Stimulated activated effector memory CD8-positive, alpha-beta T cell treated with anti-CD3 and anti-CD28 coated beads, Interleukin-12 subunit alpha, Interleukin-12 subunit beta, amount 100 ng/mL, for 72 hours (primary cell): ENCODE results near the gene CDH16.

Source experiments
- ATAC-seq: fragments of 150-1000 bp; cut with Tn5 transposase; 2 replicates; pipeline ENCODE4 v1.10.0; 2021
- DNase-seq, 2 donors: peaks; one replicate each; pipeline ENCODE4 v3.0.0; 2021 to 2022; ENCODE audit warnings: low spot score in 2 of 2
- H3K27ac Mint-ChIP-seq: one replicate; pipeline ENCODE4 v1.8.0; 2022; ENCODE audit warnings: mild to moderate bottlenecking, mixed read lengths
- H3K36me3 Mint-ChIP-seq: one replicate; pipeline ENCODE4 v1.8.0; 2022; ENCODE audit warnings: mild to moderate bottlenecking, mixed read lengths
- H3K4me1 Mint-ChIP-seq: one replicate; pipeline ENCODE4 v1.8.0; 2022; ENCODE audit warnings: mixed read lengths
- H3K4me3 Mint-ChIP-seq: one replicate; pipeline ENCODE4 v1.8.0; 2022; ENCODE audit warnings: mild to moderate bottlenecking, mixed read lengths
- H3K9me3 Mint-ChIP-seq: one replicate; pipeline ENCODE4 v1.8.0; 2022; ENCODE audit warnings: mixed read lengths

CDH16 gene

DNA sequence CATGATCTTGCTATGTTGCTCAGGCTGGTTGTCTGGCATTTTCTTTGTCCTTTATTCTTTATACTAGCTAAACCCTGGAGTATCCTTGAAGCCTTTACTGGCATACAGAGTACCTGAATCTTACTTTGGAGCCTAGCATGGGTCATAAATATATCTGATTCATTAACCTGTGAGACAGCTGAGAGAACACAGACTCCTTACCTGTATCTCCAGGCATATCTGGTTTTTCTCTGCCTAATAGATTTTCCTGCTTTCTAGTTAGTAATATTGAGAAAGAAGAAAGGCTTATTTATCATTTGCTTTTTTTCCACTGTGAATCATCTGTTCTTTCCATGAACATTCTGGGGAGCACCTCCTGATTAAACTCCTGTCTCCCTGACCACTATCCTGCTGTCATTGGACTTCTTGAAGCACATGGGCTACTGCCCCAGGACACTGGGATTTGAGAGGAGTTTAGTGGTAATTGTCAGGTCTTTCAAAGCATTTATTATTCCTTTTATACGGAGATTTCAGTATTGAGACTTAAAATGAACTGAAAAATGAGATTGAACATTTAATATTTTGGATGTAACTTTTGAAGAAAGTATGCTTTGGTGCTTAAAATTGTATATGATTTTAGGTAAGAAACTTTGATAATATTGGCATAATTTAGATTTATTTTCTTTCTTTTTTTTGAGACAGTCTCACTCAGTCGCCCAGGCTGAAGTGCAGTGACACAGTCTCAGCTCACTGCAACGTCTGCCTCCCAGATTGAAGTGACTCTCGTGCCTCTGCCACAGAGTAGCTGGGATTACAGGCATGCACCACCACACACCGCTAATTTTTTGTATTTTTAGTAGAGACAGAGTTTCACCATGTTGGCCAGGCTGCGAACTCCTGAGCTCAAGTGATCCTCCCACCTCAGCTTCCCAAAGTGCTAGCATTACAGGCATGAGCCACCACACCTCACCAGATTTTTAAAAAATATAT is 29.8 kb downstream of the CDH16 start:
- Mint-ChIP-seq H3K27ac (peak overlapping the region; percentile 71), H3K36me3 (peaks cover 89% of the 10 kb centered on the region), H3K9me3 (no peaks in the 10 kb centered on the region), H3K4me1 (peaks cover 44% of the 10 kb centered on the region), H3K4me3 (no peak overlapping the region)
- ATAC-seq (no peak), DNase-seq (no peak)

DNA sequence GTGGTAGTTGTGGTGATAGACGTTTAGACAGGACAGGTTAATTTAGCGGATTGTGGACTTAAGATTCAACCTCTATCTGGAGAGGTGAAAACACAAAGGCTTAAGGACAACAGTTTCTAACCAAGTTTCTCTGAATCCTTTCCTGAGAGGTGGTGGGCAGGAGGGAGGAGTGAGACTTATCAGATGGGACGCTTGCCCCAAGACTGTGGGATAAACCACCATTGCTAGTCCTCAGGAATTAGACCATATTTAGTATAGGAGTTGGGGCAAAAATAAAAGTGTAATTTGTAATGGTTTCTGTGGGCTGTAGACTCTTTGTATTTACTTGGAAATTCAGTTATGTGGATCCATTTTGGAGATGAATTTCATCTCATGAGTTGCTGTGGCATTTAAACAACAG is 31.8 kb downstream of the CDH16 start:
- H3K4me3 Mint-ChIP-seq = no peak overlapping the region
- no peak overlapping the region for H3K27ac Mint-ChIP-seq
- DNase-seq (no peak), ATAC-seq (no peak)
- peaks cover 98% of the 10 kb centered on the region for H3K36me3 Mint-ChIP-seq
- H3K9me3 Mint-ChIP-seq = no peaks in the 10 kb centered on the region
- peaks cover 44% of the 10 kb centered on the region for H3K4me1 Mint-ChIP-seq

DNA sequence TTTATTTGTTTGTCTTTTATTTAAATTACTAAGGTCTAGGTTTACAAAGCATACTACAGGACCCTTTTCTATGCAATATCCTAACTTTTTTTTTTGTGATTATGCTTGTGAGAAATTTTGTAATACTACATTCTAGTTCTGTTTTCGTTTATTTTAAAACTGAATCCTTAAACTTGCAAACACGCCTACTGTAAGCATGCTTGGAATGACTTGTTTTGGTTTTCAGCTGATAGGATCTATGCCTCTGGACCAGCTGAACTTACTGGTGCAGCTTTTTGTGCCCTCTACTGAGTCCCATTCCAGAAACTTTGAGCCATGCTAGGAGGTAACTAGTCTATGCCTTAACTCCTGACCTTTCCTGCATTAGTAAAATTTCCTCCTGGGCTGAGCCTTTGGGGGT is 32.4 kb downstream of the CDH16 start:
- ATAC-seq (no peak), DNase-seq (no peak)
- no peaks in the 10 kb centered on the region for H3K9me3 Mint-ChIP-seq
- no peak overlapping the region for H3K27ac Mint-ChIP-seq
- no peak overlapping the region for H3K4me3 Mint-ChIP-seq
- H3K36me3 Mint-ChIP-seq = peaks cover 94% of the 10 kb centered on the region
- peaks cover 44% of the 10 kb centered on the region for H3K4me1 Mint-ChIP-seq

DNA sequence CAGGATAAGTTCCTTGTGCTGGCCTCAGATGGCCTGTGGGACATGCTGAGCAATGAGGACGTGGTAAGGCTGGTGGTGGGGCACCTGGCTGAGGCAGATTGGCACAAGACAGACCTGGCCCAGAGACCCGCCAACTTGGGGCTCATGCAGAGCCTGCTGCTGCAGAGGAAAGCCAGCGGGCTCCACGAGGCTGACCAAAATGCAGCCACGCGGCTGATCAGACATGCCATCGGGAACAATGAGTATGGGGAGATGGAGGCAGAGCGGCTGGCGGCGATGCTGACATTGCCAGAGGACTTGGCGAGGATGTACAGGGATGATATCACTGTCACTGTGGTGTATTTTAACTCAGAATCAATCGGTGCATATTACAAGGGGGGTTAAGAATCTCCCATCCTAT is 33.2 kb downstream of the CDH16 start:
- ATAC-seq (no peak), DNase-seq (no peak)
- Mint-ChIP-seq H3K4me1 (peaks cover 44% of the 10 kb centered on the region), H3K9me3 (no peaks in the 10 kb centered on the region), H3K4me3 (no peak overlapping the region), H3K36me3 (peaks cover 87% of the 10 kb centered on the region), H3K27ac (no peak overlapping the region)

DNA sequence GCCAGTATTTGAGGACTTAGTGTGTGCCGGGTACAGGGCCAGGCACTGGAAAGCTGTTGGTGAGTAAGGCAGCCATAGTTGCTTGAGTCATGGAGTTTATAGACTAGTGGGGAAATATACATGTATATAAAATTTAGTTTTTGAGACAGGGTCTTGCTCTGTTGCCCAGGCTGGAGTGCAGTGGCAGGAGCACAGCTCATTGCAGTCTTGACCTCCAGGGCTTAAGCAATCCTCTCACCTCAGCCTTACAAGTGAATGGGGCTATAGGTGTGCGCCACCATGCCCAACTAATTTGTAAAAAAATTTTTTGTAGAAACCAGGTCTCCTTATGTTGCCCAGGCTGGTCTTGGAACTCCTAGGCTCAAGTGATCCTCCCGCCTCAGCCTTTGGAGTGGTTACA is 36.0 kb downstream of the CDH16 start:
- Mint-ChIP-seq H3K4me3 (peak overlapping the region; percentile 97), H3K36me3 (peaks cover 75% of the 10 kb centered on the region), H3K27ac (no peak overlapping the region), H3K9me3 (no peaks in the 10 kb centered on the region), H3K4me1 (peaks cover 54% of the 10 kb centered on the region)
- DNase-seq = no peak
- no peak for ATAC-seq

DNA sequence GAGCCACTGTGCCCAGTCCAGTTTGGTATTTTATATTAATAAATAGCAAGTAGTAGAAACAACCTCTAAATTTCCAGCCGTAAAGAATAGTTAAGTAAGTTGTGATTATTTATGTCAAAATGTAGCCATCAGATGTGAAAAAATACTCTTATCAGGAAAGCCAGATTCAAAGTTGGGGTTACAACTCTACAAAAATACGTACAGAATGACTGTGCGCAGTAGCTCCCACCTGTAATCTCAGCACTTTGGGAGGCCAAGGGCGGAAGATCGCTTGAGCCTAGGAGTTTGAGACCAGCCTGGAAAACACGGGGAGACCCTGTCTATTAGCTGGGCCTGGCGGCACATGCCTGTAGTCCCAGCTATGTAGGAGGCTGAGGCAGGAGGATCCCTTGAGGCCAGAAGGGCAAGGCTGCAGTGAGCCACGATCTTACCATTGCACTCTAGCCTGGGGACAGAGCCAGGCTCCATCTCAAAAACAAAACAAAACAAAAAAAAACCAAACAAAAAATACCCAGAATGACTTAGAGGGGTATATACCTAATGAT is 36.6 kb downstream of the CDH16 start:
- Mint-ChIP-seq H3K27ac (no peak overlapping the region), H3K4me1 (peaks cover 50% of the 10 kb centered on the region), H3K9me3 (no peaks in the 10 kb centered on the region), H3K36me3 (peaks cover 69% of the 10 kb centered on the region), H3K4me3 (peak overlapping the region; percentile 97)
- DNase-seq = no peak
- ATAC-seq = no peak

DNA sequence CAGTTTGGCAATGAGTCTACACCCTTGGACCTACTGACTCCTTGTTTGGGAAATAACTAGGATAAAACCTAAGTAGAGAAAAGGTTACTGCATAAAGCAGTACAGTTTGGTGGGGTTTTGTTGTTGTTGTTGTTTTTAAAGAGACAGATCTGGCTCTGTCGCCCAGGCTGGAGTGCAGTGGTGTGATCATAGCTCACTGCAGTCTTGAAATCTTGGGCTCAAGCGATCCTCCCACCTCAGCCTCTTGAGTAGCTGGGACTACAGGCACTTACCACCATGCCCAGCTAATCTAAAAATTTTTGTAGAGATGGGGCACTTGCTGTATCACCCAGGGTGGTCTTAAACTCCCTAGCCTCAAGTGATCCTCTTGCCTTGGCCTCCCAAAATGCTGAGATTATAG is 37.1 kb downstream of the CDH16 start:
- Mint-ChIP-seq H3K27ac (no peak overlapping the region), H3K4me1 (peaks cover 45% of the 10 kb centered on the region), H3K4me3 (peak overlapping the region; percentile 97), H3K36me3 (peaks cover 64% of the 10 kb centered on the region), H3K9me3 (no peaks in the 10 kb centered on the region)
- no peak for ATAC-seq
- no peak for DNase-seq

DNA sequence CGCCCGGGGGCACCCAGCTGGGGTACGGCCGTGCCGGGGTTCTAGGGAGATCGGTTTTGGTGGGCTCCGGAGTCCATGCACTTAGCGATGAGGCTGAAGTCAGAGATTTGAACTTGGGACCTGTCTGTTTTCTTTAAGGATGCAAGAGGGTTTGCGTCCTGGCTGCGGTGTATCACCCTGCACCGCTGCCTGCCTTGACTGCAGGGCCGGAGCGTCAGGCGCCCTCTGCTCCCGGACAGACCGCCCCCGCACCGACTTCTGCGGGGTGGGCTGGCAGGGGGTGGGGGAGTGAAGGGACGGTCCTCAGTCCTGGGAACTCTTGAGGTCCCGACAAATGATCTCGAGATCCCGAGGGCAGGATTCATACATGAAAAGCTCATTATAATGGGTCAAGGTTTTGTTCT is 37.7 kb downstream of the CDH16 start:
- H3K9me3 Mint-ChIP-seq = peaks cover 3% of the 10 kb centered on the region
- ATAC-seq = peak; percentile 1
- H3K4me3 Mint-ChIP-seq = peak overlapping the region; percentile 97
- peak overlapping the region; percentile 91 for H3K27ac Mint-ChIP-seq
- no peak for DNase-seq
- peaks cover 46% of the 10 kb centered on the region for H3K4me1 Mint-ChIP-seq
- peaks cover 64% of the 10 kb centered on the region for H3K36me3 Mint-ChIP-seq

DNA sequence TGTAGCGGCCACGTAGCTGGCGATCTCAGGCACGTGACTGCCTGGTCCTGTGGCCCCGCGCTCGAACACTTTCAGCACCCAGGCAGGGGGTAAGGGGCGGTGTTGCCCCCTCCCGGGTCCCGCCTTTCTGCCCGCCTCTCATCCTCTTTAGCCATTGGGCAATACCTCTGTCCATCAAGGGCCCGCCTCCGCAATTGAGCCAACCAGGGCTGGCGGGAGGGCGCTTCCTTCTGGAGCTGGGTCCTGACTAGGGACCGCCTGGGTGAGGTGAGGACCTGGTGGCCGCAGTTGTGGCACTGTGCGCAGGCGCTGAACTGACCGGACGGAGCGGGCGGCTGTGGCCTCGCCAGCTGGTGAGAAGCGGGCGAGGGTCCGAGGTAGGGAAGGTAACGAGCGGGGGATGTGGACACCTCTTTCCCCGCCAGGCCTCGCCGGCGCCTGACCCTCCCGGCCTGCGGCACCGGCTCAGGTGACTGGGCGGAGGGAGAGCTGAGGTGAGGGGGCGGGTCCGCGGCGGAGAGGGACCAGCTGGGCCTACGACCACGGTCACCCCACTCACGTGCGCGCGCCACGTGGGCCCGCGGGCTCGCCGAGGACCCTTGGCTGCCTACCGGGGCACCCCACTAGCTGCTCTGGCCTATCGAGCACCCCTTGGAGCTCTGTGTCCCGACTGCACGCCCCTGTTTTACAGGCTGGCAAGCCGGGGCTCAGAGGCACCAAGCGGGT is 38.2 kb downstream of the CDH16 start, which contains the start of gene PDP2:
TSS of gene PDP2 (plus strand) at position 228 of the 726 bp plus-strand sequence. CDS start 3,770 bp downstream, outside the sequence.
- ATAC-seq = peak; percentile 92
- H3K9me3 Mint-ChIP-seq = peaks cover 4% of the 10 kb centered on the region

DNA sequence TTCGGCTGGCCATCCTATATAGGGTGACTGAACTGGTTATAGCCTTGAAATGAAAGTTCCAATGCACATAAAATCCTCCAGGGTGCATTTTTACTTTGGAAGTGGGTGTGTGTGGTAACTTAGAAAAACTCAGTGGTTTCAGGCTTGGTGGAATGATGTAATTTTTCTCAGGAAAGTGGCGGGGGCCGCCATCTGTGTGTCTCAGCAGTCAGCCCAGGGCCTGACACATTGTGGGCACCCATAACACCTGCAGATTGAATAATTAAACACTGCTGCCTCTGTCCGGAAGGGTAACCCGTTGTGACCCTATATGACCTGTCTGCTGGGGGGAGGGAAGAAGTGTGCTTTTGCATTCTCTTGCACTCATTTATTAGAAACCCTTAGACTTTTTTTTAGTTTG is 40.6 kb downstream of the CDH16 start:
- Mint-ChIP-seq H3K36me3 (peaks cover 50% of the 10 kb centered on the region), H3K4me3 (peak overlapping the region; percentile 97), H3K4me1 (peaks cover 57% of the 10 kb centered on the region), H3K9me3 (peaks cover 4% of the 10 kb centered on the region), H3K27ac (peak overlapping the region; percentile 84)
- ATAC-seq (peak; percentile 66), DNase-seq (peak; percentile 47 to 77)

More for the DNA sequence above, 38.2 kb downstream of the CDH16 start, which contains the start of gene PDP2:
- Mint-ChIP-seq H3K4me3 (peak within 1 kb of the TSS; percentile 97), H3K27ac (peak within 1 kb of the TSS; percentile 91), H3K4me1 (peaks cover 46% of the 10 kb centered on the region), H3K36me3 (peaks cover 61% of the 10 kb centered on the region)
- peak; percentile 85 to 97 for DNase-seq

DNA sequence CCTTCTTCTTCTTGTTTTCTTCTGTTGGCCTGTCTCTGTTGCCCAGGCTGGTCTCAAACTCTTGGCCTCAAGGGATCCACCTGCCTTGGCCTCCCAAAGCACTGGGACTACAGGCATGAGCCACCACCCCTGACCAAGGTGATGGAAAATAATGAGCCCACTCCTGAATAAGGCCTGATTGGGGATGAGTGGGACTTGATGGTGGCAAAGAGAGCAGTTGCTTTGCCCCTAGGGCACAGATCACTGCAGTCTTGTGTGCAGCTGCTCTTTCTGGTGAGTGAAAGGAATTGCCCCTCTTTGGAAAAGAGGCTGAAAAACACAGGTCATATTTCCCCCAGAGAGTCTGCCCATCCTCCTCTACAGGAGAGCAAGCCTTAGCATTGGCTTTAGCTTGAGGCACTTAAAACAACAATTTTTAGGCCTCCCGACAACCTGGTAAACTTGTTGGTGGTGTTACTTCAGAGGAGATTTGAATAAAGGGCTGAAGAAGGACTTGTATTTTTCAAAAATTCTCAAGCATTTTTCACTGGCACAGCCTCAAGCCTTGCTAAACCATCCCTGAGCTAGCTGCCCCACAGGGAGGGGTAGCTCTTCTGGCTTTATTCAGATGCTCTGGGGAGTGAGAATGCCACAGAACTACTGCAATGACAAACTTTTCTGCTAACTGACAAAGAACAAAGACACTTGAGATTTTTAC is 44.5 kb downstream of the CDH16 start:
- Mint-ChIP-seq H3K4me3 (peak overlapping the region; percentile 84), H3K4me1 (peaks cover 61% of the 10 kb centered on the region), H3K9me3 (peaks cover 4% of the 10 kb centered on the region), H3K27ac (peak overlapping the region; percentile 97), H3K36me3 (peaks cover 29% of the 10 kb centered on the region)
- DNase-seq (peak in 1 of 2 donors; percentile 66), ATAC-seq (peak; percentile 57)

DNA sequence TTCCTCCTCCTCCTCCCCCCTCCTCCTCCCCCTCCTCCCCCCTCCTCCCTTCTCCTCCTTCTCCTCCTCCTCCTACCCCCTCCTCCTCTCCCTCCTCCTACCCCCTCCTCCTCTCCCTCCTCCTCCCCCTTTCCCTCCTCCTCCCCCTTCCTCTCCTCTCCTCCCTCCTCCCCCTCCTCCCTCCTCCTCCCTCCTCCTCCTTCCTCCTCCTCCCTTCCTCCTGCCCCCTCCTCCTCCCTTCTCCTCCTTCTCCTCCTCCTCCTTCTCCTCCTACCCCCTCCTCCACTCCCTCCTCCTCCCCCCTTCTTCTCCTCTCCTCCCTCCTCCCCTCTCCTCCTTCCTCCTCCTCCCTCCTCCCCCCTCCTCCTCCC is 45.0 kb downstream of the CDH16 start:
- H3K27ac Mint-ChIP-seq = peak overlapping the region; percentile 97
- DNase-seq (no peak), ATAC-seq (no peak)
- peaks cover 61% of the 10 kb centered on the region for H3K4me1 Mint-ChIP-seq
- peaks cover 29% of the 10 kb centered on the region for H3K36me3 Mint-ChIP-seq
- H3K9me3 Mint-ChIP-seq = peaks cover 4% of the 10 kb centered on the region
- peak overlapping the region; percentile 84 for H3K4me3 Mint-ChIP-seq

DNA sequence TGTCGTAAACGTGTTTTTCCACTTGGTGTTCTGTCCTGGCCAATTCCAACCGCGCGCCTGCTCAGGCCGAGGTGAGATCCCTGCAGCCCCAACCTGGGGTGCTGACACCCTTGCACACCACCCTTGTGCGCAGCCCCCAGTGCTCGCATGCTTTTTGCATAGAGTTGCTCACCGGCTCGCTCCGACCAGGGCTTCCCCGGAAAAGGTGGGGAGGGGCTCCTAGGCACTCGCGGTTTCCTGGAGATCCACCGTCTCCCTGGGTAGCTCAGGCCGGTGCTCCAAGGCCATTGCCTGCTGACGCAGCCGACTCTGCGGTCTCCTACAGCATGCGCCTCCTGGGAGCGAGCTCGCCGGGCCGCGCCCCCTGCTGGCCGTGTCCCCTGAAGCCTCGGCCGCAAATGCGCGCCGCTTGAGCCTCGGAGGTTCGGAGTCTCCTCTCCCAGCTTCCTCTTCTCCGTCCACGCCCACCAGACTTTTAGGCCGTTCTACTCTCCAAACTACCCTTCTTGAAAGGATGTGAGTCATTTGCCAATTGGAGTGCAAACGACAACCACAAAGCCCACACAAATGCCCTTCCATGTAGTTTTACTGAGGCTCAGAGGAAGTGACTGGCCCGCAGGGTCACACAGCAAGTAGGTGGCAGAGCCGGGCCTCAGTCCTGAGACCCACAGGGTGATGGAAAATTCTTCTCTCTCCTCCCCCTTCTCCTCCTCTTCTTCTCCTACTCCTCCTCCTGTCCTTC is 45.6 kb downstream of the CDH16 start:
- H3K9me3 Mint-ChIP-seq = peaks cover 4% of the 10 kb centered on the region
- H3K36me3 Mint-ChIP-seq = peaks cover 27% of the 10 kb centered on the region
- peak; percentile 93 to 98 for DNase-seq
- peak overlapping the region; percentile 97 for H3K27ac Mint-ChIP-seq
- peak; percentile 88 for ATAC-seq
- H3K4me1 Mint-ChIP-seq = peaks cover 57% of the 10 kb centered on the region
- peak overlapping the region; percentile 84 for H3K4me3 Mint-ChIP-seq

DNA sequence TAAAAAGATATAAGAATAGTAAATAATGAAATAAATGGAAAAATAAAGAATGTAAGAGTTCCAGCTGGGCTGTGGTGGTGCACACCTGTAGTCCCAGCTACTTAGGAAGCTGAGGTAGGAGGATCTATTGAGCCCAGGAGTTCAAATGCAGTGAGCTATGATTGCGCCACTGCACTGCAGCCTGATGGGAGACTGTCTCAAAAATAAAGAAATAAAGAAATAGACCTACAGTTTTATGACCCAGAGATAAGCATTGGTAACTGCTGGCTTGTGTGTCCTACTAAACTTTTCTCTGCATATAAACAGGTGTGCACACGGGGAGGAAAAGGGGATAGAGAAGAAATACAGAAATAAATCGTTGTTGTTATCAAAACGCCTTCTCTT is 46.1 kb downstream of the CDH16 start:
- Mint-ChIP-seq H3K36me3 (peaks cover 22% of the 10 kb centered on the region), H3K4me3 (peak overlapping the region; percentile 84), H3K27ac (peak overlapping the region; percentile 97), H3K4me1 (peaks cover 57% of the 10 kb centered on the region), H3K9me3 (peaks cover 4% of the 10 kb centered on the region)
- DNase-seq (no peak), ATAC-seq (no peak)
